ENCODE results near the gene ZFYVE21. TPM values are rescaled to one million over a fixed set of nuclear protein-coding genes. Genes with fewer than 3 reads are reported as not detected.

Gene ZFYVE21
- 100 to 1,000 TPM; 128 to 268 (median 205) TPM for total RNA-seq

- Histone ChIP-seq H3K4me3 (peak within 1 kb of the TSS; percentile 74 to 99), H3K4me1 (peaks cover 0 to 84% (median 40%) of the 10 kb centered on the region in 3 donors), H3K27ac (peak within 1 kb of the TSS; percentile 51 to 98 (median 94)), H3K36me3 (no peaks in the 10 kb centered on the region), H3K27me3 (no peaks in the 10 kb centered on the region), H3K9me3 (no peaks in the 10 kb centered on the region)
- 0% methylated on average over 5 of the region's 121 CpGs; no CpG with 5 or more reads in 1 of the 2 donors for WGBS, 2 donors (ENCODE audit: low coverage in 1 of 2)
- TF ChIP-seq, protein P1, sequence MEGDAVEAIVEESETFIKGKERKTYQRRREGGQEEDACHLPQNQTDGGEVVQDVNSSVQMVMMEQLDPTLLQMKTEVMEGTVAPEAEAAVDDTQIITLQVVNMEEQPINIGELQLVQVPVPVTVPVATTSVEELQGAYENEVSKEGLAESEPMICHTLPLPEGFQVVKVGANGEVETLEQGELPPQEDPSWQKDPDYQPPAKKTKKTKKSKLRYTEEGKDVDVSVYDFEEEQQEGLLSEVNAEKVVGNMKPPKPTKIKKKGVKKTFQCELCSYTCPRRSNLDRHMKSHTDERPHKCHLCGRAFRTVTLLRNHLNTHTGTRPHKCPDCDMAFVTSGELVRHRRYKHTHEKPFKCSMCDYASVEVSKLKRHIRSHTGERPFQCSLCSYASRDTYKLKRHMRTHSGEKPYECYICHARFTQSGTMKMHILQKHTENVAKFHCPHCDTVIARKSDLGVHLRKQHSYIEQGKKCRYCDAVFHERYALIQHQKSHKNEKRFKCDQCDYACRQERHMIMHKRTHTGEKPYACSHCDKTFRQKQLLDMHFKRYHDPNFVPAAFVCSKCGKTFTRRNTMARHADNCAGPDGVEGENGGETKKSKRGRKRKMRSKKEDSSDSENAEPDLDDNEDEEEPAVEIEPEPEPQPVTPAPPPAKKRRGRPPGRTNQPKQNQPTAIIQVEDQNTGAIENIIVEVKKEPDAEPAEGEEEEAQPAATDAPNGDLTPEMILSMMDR (IDR thresholded peaks at IDR 0.05): no peak
- TF ChIP-seq EP300 (IDR thresholded peaks at IDR 0.05) (no peak), POLR2AphosphoS5 (IDR thresholded peaks at IDR 0.05) (peak; percentile 93), POLR2A (IDR thresholded peaks at IDR 0.05) (peak; percentile 94 to 96)
- ATAC-seq: peak; percentile 97
Observed at GRCh38 chr14:103715052-103716000, at the start of gene ZFYVE21, which contains the start of gene XRCC3. Gene ZFYVE21 (plus strand): TSS chr14:103715810. CDS start chr14:103715842, 32 bp downstream. Gene XRCC3 (minus strand): TSS chr14:103715451. CDS start chr14:103711087, 4,364 bp downstream.

DNA sequence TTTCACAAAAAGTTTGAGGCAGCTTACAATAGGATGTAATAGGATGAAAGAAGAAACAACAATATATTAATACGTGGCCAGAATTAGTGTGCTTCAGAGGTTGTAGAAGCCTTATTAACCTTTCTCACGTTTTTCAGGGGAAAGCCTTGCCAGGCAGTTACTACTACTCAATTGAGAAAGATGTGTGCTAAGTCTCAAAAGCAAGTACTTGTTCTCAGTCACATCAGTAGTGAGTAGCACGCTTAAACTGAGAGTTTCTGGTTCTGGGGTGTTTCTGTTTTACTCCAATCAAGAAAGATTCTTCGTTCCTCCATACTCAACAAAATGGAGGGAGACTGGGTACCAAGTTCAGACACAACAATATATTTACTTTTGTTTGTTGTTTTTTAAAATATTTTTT is 47.9 kb upstream of the ZFYVE21 start:
- no peak overlapping the region for H3K27ac ChIP-seq
- H3K4me1 ChIP-seq: peaks cover 0 to 33% (median 0%) of the 10 kb centered on the region in 3 donors
- no peaks in the 10 kb centered on the region for H3K27me3 ChIP-seq
- no peak for ATAC-seq
- no peak overlapping the region for H3K4me3 ChIP-seq
- no peak for TF ChIP-seq EP300 (IDR thresholded peaks at IDR 0.05)
- no peak for TF ChIP-seq POLR2A (IDR thresholded peaks at IDR 0.05)
- TF ChIP-seq, protein P1 (IDR thresholded peaks at IDR 0.05): no peak
- no peak for TF ChIP-seq POLR2AphosphoS5 (IDR thresholded peaks at IDR 0.05)
- H3K9me3 ChIP-seq: no peaks in the 10 kb centered on the region
- WGBS, 2 donors (ENCODE audit: low coverage in 1 of 2): 81 to 86% methylated on average over 4 of the region's 4 CpGs
- H3K36me3 ChIP-seq: peaks cover 3 to 99% of the 10 kb centered on the region in 2 donors

- peaks cover 0 to 33% (median 0%) of the 10 kb centered on the region in 3 donors for H3K4me1 ChIP-seq
- H3K27me3 ChIP-seq: no peaks in the 10 kb centered on the region
- H3K36me3 ChIP-seq: peaks cover 3 to 99% of the 10 kb centered on the region in 2 donors
- 96 to 100% methylated on average over 1 to 3 of the region's 3 CpGs for WGBS, 2 donors (ENCODE audit: low coverage in 1 of 2)
- H3K27ac ChIP-seq: no peak overlapping the region
- H3K9me3 ChIP-seq: no peaks in the 10 kb centered on the region
- no peak for ATAC-seq
- no peak overlapping the region for H3K4me3 ChIP-seq
- TF ChIP-seq, protein P1 (IDR thresholded peaks at IDR 0.05): no peak
- TF ChIP-seq POLR2A (IDR thresholded peaks at IDR 0.05) (no peak), POLR2AphosphoS5 (IDR thresholded peaks at IDR 0.05) (no peak), EP300 (IDR thresholded peaks at IDR 0.05) (no peak)
Observed at GRCh38 chr14:103668117-103668516, 47.5 kb upstream of the ZFYVE21 start.

- whole genome bisulfite sequencing, 2 donors (ENCODE audit: low coverage in 1 of 2): 79 to 93% methylated on average over 2 of the region's 2 CpGs
- no peaks in the 10 kb centered on the region for H3K9me3 ChIP-seq
- H3K27ac ChIP-seq: no peak overlapping the region
- peaks cover 0 to 20% (median 0%) of the 10 kb centered on the region in 3 donors for H3K4me1 ChIP-seq
- H3K27me3 ChIP-seq: no peaks in the 10 kb centered on the region
- peaks cover 8 to 99% of the 10 kb centered on the region in 2 donors for H3K36me3 ChIP-seq
- H3K4me3 ChIP-seq: no peak overlapping the region
- TF ChIP-seq POLR2AphosphoS5 (IDR thresholded peaks at IDR 0.05) (no peak), EP300 (IDR thresholded peaks at IDR 0.05) (no peak), POLR2A (IDR thresholded peaks at IDR 0.05) (no peak)
- TF ChIP-seq, protein P1 (IDR thresholded peaks at IDR 0.05): no peak
- no peak for ATAC-seq
Observed at GRCh38 chr14:103669370-103669769, 46.2 kb upstream of the ZFYVE21 start.

Data from gastroesophageal sphincter (tissue), 4 donors.